Measurements from ENCODE around the gene ZDHHC14.
A peak's percentile ranks its signal among the peaks of the same experiment; 100 is the strongest.

Gene ZDHHC14

DNA sequence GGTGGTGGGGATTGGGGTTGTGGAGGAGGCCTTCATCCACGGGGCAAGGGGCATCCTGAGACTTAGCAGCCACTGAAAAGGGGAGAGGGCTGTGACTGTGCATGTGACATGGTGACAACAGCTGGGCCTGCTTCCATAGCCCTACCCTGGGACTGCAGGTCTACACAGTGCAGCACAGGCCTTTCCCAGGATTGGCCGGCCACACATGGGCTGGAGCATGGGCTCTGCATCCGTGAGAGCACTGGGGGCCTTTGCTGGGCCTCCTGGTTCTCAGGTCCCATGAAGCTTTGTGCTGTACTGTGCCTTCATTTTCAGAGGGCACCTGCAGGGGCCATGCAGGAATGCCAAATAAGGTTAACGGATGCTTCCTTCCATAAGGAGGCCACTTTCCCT lies 56.0 kb downstream of the ZDHHC14 start:
- no peaks in the 10 kb centered on the region for H3K79me1 ChIP-seq (ENCODE audit: low read depth, low read length)
- H4K91ac ChIP-seq (ENCODE audit: low read depth, low read length, poor library complexity), result peak overlapping the region; percentile 14
- H2AK5ac ChIP-seq (ENCODE audit: low read depth, low read length), result peak overlapping the region; percentile 66
- H2BK15ac ChIP-seq (ENCODE audit: low read length), result no peak overlapping the region
- H3K4ac ChIP-seq (ENCODE audit: low read length), result no peak overlapping the region
- no peak overlapping the region for H3K4me3 ChIP-seq (ENCODE audit: low read length in 2 of 2)
- WGBS, 2 donors (ENCODE audit: extremely low coverage in 2 of 2, insufficient read length in 2 of 2, insufficient replicate concordance in 1 of 2), result no CpG with 5 or more reads among the region's 4 CpGs
- no peak overlapping the region for H3K9ac ChIP-seq (ENCODE audit: low read depth, low read length, poor library complexity)
- peak overlapping the region; percentile 29 for H3K18ac ChIP-seq (ENCODE audit: low read length)
- H4K8ac ChIP-seq (ENCODE audit: low read depth, low read length), result no peak overlapping the region
- no peak overlapping the region for H3K4me2 ChIP-seq (ENCODE audit: insufficient read depth, low read length, poor library complexity, severe bottlenecking)
- H3K9me3 ChIP-seq (replicated peaks in 1 of 2; ENCODE audit: control insufficient read depth in 2 of 2, insufficient read depth in 1 of 2, low read depth in 1 of 2, low read length in 2 of 2), result no peaks in the 10 kb centered on the region
- H3K36me3 ChIP-seq (replicated peaks in 1 of 2; ENCODE audit: control insufficient read depth in 2 of 2, insufficient read depth in 2 of 2, low read length in 2 of 2), result no peaks in the 10 kb centered on the region
- no peak overlapping the region for H2BK12ac ChIP-seq (ENCODE audit: low read length)
- H3K14ac ChIP-seq (ENCODE audit: low read length), result no peak overlapping the region
- H2BK5ac ChIP-seq (ENCODE audit: low read length), result no peak overlapping the region
- no peak overlapping the region for H3K27ac ChIP-seq (replicated peaks; ENCODE audit: low read length)
- DNase-seq (ENCODE audit: low spot score), result no peak
- peak overlapping the region; percentile 61 for H3K23ac ChIP-seq (ENCODE audit: low read depth, low read length, poor library complexity)
- no peaks in the 10 kb centered on the region for H3K27me3 ChIP-seq (ENCODE audit: control insufficient read depth in 3 of 3, insufficient read depth in 3 of 3, low read depth in 1 of 3, low read length in 3 of 3)
- no peak overlapping the region for H2BK120ac ChIP-seq (ENCODE audit: low read depth, low read length)
- H3K4me1 ChIP-seq (ENCODE audit: control insufficient read depth in 2 of 2, insufficient read depth in 1 of 2, low read depth in 1 of 2, low read length in 2 of 2), result peaks cover 0 to 14% of the 10 kb centered on the region in 2 donors
- H2AFZ ChIP-seq (ENCODE audit: low read length), result no peak overlapping the region

DNA sequence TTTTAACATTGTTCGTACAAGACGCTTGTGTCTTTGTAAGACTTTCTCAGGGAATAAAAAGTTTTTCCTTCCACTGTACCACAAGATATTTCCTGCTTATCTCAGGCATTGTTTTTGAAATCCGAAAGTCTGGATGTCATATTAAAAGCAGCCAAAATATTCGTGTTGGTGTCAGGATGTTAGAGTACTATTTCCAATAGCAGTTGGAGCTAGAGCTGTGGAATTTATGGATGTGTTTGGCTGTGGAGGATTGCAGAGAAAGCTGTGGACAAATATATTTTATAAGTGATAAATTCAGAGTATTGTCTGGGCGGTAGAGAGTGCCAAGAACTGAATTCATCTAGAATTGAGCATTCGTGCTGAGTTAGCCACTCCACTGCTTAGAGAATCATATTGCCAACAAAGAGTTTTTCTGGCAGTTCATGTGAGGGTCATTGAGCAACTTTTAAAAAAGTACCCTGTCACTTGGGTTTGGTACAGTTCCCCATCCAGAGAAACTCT lies 57.7 kb downstream of the ZDHHC14 start:
- Histone ChIP-seq H3K27me3 (ENCODE audit: control insufficient read depth in 3 of 3, insufficient read depth in 3 of 3, low read depth in 1 of 3, low read length in 3 of 3) (no peaks in the 10 kb centered on the region), H2BK120ac (ENCODE audit: low read depth, low read length) (no peak overlapping the region), H3K4me2 (ENCODE audit: insufficient read depth, low read length, poor library complexity, severe bottlenecking) (no peak overlapping the region), H2BK12ac (ENCODE audit: low read length) (no peak overlapping the region), H3K9ac (ENCODE audit: low read depth, low read length, poor library complexity) (no peak overlapping the region), H3K36me3 (replicated peaks in 1 of 2; ENCODE audit: control insufficient read depth in 2 of 2, insufficient read depth in 2 of 2, low read length in 2 of 2) (no peaks in the 10 kb centered on the region), H4K8ac (ENCODE audit: low read depth, low read length) (no peak overlapping the region), H3K23ac (ENCODE audit: low read depth, low read length, poor library complexity) (no peak overlapping the region), H2AK5ac (ENCODE audit: low read depth, low read length) (no peak overlapping the region), H3K14ac (ENCODE audit: low read length) (no peak overlapping the region), H2BK5ac (ENCODE audit: low read length) (no peak overlapping the region), H3K9me3 (replicated peaks in 1 of 2; ENCODE audit: control insufficient read depth in 2 of 2, insufficient read depth in 1 of 2, low read depth in 1 of 2, low read length in 2 of 2) (no peaks in the 10 kb centered on the region), H2AFZ (ENCODE audit: low read length) (no peak overlapping the region), H3K79me1 (ENCODE audit: low read depth, low read length) (no peaks in the 10 kb centered on the region), H3K4me1 (ENCODE audit: control insufficient read depth in 2 of 2, insufficient read depth in 1 of 2, low read depth in 1 of 2, low read length in 2 of 2) (peaks cover 0 to 11% of the 10 kb centered on the region in 2 donors), H3K4me3 (ENCODE audit: low read length in 2 of 2) (no peak overlapping the region), H4K91ac (ENCODE audit: low read depth, low read length, poor library complexity) (no peak overlapping the region), H3K4ac (ENCODE audit: low read length) (no peak overlapping the region), H3K18ac (ENCODE audit: low read length) (no peak overlapping the region), H3K27ac (replicated peaks; ENCODE audit: low read length) (no peak overlapping the region), H2BK15ac (ENCODE audit: low read length) (no peak overlapping the region)
- DNase-seq (ENCODE audit: low spot score), result no peak
- WGBS, 2 donors (ENCODE audit: extremely low coverage in 2 of 2, insufficient read length in 2 of 2, insufficient replicate concordance in 1 of 2), result no CpG with 5 or more reads among the region's 6 CpGs

DNA sequence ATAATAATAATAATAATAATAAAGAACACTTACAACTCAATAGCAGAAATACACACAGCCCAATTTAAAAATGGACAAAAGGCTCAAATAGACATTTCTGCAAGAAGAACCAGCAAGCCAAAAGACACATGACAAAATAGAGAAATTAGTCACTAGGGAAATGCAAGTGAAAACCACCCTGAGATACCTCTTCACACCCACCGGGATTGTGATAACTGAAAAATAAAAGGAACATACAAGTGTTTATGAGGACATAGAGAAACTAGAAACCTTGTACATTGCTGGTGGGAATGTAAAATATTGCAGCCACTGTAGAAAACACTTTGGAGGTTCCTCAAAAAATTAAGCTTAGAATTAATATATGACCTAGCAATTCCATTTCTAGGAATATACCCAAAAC lies 59.2 kb downstream of the ZDHHC14 start:
- no CpG with 5 or more reads among the region's 1 CpG for WGBS, 2 donors (ENCODE audit: extremely low coverage in 2 of 2, insufficient read length in 2 of 2, insufficient replicate concordance in 1 of 2)
- no peak overlapping the region for H3K9ac ChIP-seq (ENCODE audit: low read depth, low read length, poor library complexity)
- no peaks in the 10 kb centered on the region for H3K9me3 ChIP-seq (replicated peaks in 1 of 2; ENCODE audit: control insufficient read depth in 2 of 2, insufficient read depth in 1 of 2, low read depth in 1 of 2, low read length in 2 of 2)

DNA sequence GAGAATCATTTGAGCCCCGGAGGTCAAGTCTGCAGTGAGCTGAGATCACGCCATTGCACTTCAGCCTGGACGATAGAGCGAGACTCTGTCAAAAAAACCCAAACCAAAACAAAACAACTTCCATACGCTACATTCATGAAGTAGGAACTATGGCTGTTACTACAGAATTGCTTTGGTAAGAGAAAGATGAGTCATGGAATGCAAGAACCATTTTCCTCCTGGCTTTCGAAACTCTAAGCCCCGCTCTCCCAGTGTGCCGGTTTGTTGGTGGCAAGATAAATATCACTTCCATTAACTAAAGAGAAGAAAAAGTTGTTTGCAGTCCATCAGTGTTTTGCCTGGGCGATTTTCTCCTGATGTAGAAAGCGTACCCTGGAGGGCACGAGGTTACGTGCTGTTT lies 61.3 kb downstream of the ZDHHC14 start:
- Histone ChIP-seq H2BK5ac (ENCODE audit: low read length) (no peak overlapping the region), H3K14ac (ENCODE audit: low read length) (no peak overlapping the region), H3K18ac (ENCODE audit: low read length) (no peak overlapping the region), H3K4me1 (ENCODE audit: control insufficient read depth in 2 of 2, insufficient read depth in 1 of 2, low read depth in 1 of 2, low read length in 2 of 2) (peaks cover 0 to 1% of the 10 kb centered on the region in 2 donors), H3K9me3 (replicated peaks in 1 of 2; ENCODE audit: control insufficient read depth in 2 of 2, insufficient read depth in 1 of 2, low read depth in 1 of 2, low read length in 2 of 2) (no peaks in the 10 kb centered on the region), H3K27me3 (ENCODE audit: control insufficient read depth in 3 of 3, insufficient read depth in 3 of 3, low read depth in 1 of 3, low read length in 3 of 3) (no peaks in the 10 kb centered on the region), H3K79me1 (ENCODE audit: low read depth, low read length) (peaks cover 1% of the 10 kb centered on the region), H3K4me2 (ENCODE audit: insufficient read depth, low read length, poor library complexity, severe bottlenecking) (no peak overlapping the region), H2BK120ac (ENCODE audit: low read depth, low read length) (no peak overlapping the region), H2BK12ac (ENCODE audit: low read length) (no peak overlapping the region), H2AFZ (ENCODE audit: low read length) (no peak overlapping the region), H3K23ac (ENCODE audit: low read depth, low read length, poor library complexity) (no peak overlapping the region), H3K36me3 (replicated peaks in 1 of 2; ENCODE audit: control insufficient read depth in 2 of 2, insufficient read depth in 2 of 2, low read length in 2 of 2) (no peaks in the 10 kb centered on the region), H3K27ac (replicated peaks; ENCODE audit: low read length) (no peak overlapping the region), H3K4ac (ENCODE audit: low read length) (no peak overlapping the region), H3K4me3 (ENCODE audit: low read length in 2 of 2) (no peak overlapping the region), H4K8ac (ENCODE audit: low read depth, low read length) (no peak overlapping the region), H2BK15ac (ENCODE audit: low read length) (no peak overlapping the region), H2AK5ac (ENCODE audit: low read depth, low read length) (no peak overlapping the region), H3K9ac (ENCODE audit: low read depth, low read length, poor library complexity) (no peak overlapping the region), H4K91ac (ENCODE audit: low read depth, low read length, poor library complexity) (no peak overlapping the region)
- no peak for DNase-seq (ENCODE audit: low spot score)
- WGBS, 2 donors (ENCODE audit: extremely low coverage in 2 of 2, insufficient read length in 2 of 2, insufficient replicate concordance in 1 of 2), result no CpG with 5 or more reads among the region's 12 CpGs

More for the DNA sequence above, 59.2 kb downstream of the ZDHHC14 start:
- no peak overlapping the region for H2AK5ac ChIP-seq (ENCODE audit: low read depth, low read length)
- no peaks in the 10 kb centered on the region for H3K79me1 ChIP-seq (ENCODE audit: low read depth, low read length)
- H3K23ac ChIP-seq (ENCODE audit: low read depth, low read length, poor library complexity), result no peak overlapping the region
- no peaks in the 10 kb centered on the region for H3K27me3 ChIP-seq (ENCODE audit: control insufficient read depth in 3 of 3, insufficient read depth in 3 of 3, low read depth in 1 of 3, low read length in 3 of 3)
- H2BK15ac ChIP-seq (ENCODE audit: low read length), result no peak overlapping the region
- no peak overlapping the region for H3K14ac ChIP-seq (ENCODE audit: low read length)
- H3K4me1 ChIP-seq (ENCODE audit: control insufficient read depth in 2 of 2, insufficient read depth in 1 of 2, low read depth in 1 of 2, low read length in 2 of 2), result peaks cover 0 to 10% of the 10 kb centered on the region in 2 donors
- no peak overlapping the region for H3K18ac ChIP-seq (ENCODE audit: low read length)
- no peak overlapping the region for H2BK12ac ChIP-seq (ENCODE audit: low read length)
- no peak overlapping the region for H4K8ac ChIP-seq (ENCODE audit: low read depth, low read length)
- DNase-seq (ENCODE audit: low spot score), result no peak
- H3K4me2 ChIP-seq (ENCODE audit: insufficient read depth, low read length, poor library complexity, severe bottlenecking), result no peak overlapping the region
- H3K27ac ChIP-seq (replicated peaks; ENCODE audit: low read length), result no peak overlapping the region
- no peak overlapping the region for H4K91ac ChIP-seq (ENCODE audit: low read depth, low read length, poor library complexity)
- H2BK5ac ChIP-seq (ENCODE audit: low read length), result no peak overlapping the region
- no peak overlapping the region for H3K4me3 ChIP-seq (ENCODE audit: low read length in 2 of 2)
- no peak overlapping the region for H2BK120ac ChIP-seq (ENCODE audit: low read depth, low read length)
- H3K4ac ChIP-seq (ENCODE audit: low read length), result no peak overlapping the region
- no peaks in the 10 kb centered on the region for H3K36me3 ChIP-seq (replicated peaks in 1 of 2; ENCODE audit: control insufficient read depth in 2 of 2, insufficient read depth in 2 of 2, low read length in 2 of 2)
- H2AFZ ChIP-seq (ENCODE audit: low read length), result no peak overlapping the region
